ENCODE results near the gene HPGDS.

DNA sequence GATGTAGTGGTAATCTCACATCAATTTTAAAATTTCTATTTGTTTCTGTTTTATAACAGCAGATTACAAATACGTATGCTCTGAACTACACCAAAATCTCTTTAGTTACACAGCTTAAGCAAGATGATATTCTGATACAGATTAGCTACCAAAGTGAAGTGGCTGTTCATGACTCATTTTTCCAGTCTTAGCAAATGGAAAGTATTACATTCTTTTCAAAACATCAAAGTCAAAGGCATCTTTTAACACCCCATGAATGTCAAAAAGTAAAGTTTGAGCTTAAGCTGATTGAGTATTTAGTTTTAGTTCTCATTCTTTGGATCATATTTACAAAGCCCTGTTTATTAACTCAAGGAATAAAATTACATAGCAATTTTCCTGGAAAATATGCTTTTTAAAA is 6.6 kb upstream of the HPGDS start:
- no peak for TF ChIP-seq POLR2A (IDR thresholded peaks at IDR 0.05)
- no peak for TF ChIP-seq POLR2AphosphoS5 (IDR thresholded peaks at IDR 0.05)
- TF ChIP-seq, protein P1, sequence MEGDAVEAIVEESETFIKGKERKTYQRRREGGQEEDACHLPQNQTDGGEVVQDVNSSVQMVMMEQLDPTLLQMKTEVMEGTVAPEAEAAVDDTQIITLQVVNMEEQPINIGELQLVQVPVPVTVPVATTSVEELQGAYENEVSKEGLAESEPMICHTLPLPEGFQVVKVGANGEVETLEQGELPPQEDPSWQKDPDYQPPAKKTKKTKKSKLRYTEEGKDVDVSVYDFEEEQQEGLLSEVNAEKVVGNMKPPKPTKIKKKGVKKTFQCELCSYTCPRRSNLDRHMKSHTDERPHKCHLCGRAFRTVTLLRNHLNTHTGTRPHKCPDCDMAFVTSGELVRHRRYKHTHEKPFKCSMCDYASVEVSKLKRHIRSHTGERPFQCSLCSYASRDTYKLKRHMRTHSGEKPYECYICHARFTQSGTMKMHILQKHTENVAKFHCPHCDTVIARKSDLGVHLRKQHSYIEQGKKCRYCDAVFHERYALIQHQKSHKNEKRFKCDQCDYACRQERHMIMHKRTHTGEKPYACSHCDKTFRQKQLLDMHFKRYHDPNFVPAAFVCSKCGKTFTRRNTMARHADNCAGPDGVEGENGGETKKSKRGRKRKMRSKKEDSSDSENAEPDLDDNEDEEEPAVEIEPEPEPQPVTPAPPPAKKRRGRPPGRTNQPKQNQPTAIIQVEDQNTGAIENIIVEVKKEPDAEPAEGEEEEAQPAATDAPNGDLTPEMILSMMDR (IDR thresholded peaks at IDR 0.05) = no peak
